IPS-NIHi11 (cell line): ENCODE results near the gene ATP8A2.
"Not testable (repeated sequence)": the region's sequence is repeated elsewhere in the genome, so short reads cannot be mapped to it uniquely, and the experiment has no call there.

ENCODE experiments used
- DNase-seq: peaks from one replicate; pipeline ENCODE4 v3.0.0; 2012; ENCODE audit warnings: mixed read lengths, low spot score

ATP8A2 gene

GRCh38 chr13:25806264-25806974, 434.6 kb downstream of the ATP8A2 start:
- no peak for DNase-seq

DNA sequence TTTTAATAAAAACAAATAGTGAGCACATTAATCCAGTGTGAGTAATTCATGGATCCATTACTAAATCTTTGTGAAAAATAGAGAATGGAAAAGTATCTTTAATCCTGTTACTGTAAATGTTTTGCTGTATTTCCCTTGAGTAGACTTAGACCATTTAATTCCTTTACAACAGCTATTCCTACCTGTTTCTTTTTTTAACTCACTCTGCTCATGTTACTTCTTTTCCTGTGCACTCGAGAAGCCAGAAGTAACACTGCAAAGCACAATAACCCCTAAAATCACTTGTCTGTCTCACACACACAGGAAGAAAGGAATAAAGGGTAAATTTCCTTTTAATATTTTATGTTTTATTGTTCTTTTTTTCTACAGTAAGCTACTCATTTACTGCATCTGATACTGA, 435.8 kb downstream of the ATP8A2 start:
- no peak for DNase-seq

DNA sequence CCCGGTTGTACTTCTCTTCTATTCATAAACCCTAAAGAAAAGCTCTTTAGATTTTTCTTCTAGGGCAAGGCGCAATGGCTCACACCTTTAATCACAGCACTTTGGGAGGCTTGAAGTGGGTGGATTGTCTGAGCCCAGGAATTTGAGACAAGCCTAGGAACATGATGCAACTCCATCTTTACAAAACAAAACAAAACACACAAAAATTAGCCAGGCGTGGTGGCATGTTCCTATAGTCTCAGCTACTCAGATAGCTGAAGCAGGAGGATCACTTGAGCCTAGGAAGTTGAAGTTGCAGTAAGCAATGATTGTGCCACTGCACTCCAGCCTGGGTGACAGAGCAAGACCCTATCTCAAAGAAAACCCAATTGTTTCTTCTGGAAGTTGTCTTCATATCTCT, 439.7 kb downstream of the ATP8A2 start:
- DNase-seq = no peak

DNA sequence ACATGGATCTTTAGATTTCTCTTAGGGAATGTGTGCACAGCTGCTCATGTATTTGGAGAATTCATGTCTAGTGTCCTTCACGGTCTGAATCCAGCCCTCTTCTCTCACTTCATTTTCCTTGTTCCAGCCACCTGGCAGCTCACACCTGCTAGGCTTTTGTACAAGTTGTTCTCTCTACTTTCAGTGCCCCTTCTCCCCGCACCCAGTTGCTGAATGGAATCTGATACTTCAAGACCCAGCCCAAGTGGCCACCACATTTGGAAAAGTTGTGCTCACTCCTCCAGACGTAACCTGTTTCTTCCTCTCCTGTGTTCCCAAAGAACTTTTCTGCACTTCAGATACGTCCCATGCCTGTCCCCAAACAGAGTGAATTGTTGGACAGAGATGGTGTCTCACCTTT, 444.5 kb downstream of the ATP8A2 start:
- no peak for DNase-seq

DNA sequence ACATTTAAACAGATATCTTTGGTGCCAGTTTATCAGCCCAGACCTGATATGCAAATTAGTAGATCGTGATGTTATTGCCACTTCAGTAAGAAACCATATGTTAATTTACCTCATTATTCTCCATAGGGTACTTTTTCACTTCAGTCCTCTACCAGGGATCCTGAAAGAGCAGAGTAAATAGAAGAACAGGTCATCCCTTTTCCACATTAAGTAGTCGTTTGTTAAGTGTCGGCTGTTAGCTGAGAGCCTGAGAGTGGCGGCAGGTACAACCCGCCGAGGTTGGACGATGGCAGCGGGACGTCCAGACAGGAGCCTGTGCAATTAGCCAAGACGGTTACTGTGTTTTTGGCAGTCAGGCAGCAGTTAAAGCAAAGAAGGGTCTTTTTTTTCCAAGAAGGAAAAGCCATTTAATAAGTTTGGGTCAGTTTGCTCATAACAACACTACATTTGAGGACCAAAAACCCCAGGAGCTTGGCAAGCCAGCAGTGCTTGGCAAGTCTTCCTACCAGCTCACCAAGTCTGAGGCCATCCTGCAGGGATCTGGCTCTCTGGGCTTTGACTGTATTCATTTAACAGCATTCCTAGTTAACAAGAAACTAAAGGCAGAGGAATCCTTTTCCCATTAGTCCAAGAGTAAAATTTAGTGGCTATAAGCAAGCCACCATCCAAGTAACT, 448.2 kb downstream of the ATP8A2 start:
- DNase-seq = no peak

DNA sequence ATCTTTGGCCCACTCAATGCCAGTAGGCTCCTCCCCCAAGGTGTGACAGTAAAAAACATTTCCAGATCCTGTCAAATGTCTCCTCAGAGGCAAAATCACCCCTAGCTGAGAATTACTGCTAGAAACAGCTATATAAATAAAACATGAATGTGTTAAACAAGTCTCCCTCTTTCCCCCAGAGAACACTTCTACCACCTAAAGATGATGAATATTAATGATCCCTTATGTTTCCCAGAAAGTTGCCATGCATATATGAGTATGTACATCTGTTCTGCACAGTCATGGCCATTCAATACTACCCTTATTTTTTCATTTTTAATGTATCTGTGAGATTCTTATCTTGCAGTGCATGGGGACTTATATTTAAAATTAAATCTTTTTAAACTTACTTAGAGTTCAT, 450.0 kb downstream of the ATP8A2 start:
- DNase-seq = no peak

DNA sequence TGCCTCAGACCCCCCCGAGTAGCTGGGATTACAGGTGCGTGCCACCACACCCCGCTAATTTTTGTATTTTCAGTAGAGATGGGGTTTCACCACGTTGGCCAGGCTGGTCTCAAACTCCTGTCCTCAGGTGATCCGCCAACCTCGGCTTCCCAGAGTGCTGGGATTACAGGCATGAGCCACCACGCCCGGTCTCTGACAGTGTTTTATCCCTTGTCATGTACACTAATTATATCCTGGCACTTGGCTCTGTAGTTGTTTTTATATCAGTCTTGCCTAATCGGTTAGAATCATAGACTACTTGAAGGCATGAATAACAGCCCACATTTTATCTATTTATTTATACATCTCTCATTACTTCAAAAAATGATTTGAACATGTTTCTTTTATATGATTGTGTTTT, 455.4 kb downstream of the ATP8A2 start:
- DNase-seq = not testable (repeated sequence)

DNA sequence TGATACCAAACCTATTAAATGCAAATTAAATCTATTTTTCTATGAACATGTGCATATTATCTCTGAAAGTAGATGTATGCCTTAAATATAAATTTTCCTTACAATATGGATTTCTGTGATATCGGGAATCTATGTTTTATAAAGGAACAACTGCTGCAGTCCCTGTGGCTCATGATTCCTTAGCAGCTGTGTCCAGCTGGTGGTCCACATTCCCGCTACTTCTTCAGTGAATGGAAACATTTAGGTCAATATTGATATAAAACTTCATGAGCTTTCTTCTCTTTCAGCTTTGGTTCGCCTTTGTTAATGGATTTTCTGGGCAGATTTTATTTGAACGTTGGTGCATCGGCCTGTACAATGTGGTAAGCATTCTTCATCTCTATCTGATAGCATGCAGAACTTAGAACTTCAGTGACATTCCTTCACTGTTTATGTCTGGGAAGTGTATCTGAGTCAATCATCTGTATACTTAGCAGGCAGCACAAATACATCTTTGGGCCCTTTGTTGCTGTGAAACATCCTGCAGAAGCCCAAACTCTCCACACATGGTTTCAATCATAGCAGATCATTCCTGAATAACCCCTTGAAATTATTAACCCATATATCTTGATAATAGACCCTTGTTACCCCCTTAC, 456.2 kb downstream of the ATP8A2 start:
- DNase-seq = no peak

- DNase-seq = no peak
Observed at GRCh38 chr13:25833761-25834160, 462.0 kb downstream of the ATP8A2 start.

DNA sequence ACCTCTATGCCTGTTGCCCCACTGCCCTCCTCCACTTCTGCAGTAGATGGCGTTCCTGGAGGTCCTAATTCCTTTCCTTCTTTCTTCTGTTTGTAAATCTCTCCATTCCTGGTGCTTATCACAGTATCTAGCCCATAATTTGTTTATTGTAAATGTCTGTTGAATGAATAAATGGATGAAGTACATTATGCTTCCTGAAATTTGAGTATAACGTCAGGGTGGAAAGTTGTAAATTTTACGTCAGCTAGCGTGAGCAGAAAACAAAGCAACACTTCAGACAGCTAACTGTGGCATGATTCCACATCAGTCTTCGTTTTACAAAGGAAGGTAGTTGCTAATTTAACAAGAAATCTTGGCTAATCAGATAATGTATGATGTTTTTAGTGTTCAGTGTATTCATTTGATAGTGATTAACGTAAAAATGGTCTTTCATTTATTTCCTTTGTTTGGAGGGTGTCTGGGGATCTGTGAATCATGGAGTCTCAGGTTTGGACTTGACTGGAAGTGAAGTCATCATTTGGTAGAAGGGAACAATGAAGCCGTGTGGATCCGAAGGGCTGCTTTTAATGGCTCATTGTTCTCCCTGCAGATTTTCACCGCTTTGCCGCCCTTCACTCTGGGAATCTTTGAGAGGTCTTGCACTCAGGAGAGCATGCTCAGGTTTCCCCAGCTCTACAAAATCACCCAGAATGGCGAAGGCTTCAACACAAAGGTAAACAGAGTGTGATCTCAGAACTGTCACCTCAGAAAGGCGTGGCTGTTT, 465.0 kb downstream of the ATP8A2 start:
- DNase-seq = no peak

- DNase-seq = no peak
Observed at GRCh38 chr13:25839371-25839770, 467.6 kb downstream of the ATP8A2 start.

- no peak for DNase-seq
Observed at GRCh38 chr13:25840261-25840660, 468.5 kb downstream of the ATP8A2 start.

DNA sequence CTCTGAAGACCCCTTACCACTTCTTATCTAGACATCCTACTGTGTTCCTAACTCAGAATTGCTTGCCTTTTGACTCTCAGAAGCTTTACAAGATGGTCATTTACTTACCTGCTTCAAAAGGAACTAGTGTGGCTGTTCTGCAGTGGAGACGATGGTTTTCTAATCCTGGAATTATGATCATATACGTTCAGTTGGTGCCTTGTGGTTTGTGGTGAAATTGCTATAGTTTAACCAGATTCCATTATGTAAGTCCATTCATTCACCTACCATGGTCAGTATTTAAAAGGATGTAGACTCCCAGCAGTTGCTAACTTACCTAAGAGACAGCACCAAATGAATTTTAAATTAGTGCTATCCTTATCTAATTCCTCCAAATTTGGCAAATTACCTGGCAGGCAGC, 469.2 kb downstream of the ATP8A2 start:
- DNase-seq = no peak

DNA sequence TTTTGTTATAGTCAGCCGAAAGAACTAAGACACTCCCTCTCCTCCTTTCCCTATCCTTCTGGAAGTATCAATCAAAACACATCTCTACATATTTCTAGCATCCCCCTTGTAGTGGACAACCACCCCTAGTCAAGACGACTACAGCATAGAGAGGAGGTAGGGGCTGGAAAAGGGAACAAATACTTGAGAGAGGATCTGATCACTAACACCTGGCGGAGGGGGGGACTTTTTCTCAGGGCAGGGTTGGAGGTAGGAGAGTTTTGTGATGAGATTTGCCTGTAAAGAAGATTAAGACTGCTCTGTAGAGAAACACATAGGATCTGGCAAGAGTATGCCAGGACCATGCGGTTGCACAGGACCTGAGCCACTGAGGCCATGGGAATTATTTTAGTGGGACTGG, 471.9 kb downstream of the ATP8A2 start:
- DNase-seq = no peak

- no peak for DNase-seq
Observed at GRCh38 chr13:25844559-25845434, 473.0 kb downstream of the ATP8A2 start.

GRCh38 chr13:25846222-25846984, 474.6 kb downstream of the ATP8A2 start:
- DNase-seq = no peak

GRCh38 chr13:25847145-25847544, 475.4 kb downstream of the ATP8A2 start:
- no peak for DNase-seq

DNA sequence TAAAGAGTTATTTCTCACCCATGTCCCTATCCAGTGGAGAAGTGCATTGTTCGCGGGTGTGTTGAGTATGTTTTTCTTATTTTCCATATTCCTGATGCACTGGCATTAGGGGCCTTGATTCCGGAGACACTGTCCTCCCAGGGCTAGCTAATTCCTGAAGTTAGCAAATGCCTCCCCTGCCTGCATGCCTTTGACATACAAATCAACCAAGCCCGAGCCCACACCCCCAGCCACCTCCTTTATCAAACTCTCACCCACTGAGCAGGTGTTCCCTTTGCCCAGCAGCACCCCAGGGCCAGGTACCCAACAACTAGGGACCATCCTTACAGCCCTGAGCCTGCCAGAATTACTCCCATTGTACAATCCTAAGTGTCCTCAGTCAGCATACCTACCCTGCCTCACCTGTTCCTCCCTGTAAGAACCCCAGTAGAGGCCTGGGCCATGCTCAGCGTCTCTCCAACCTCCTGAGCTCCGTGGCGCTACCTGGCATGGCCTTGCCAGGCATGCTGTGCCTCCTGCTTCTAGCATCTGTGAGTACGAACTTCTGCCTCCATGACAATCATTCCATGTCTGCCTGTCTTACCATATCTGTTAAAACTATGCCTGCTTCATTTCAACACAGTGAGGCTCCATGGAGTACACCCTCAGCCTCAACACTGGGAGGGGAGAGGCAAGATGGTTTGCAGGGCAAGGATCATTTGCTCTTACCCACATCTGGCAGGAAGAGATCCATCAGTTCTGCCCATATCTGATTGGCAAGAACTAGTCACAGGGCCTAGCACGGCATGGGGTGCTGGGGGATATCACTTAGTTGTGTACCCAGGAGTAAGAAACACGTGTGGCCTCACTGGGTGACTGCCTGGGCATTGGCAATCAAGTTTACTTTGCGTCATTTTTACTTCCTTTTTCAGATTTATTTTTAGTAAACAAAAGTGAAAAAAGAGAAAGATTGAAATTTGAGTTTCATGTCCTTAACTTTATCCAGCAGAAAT, 476.2 kb downstream of the ATP8A2 start:
- no peak for DNase-seq
